NCI-H128 (cell line): ENCODE results near the gene LRRC27.
A peak's percentile ranks its signal among the peaks of the same experiment; 100 is the strongest.

Experiments
- DNase-seq: peaks from one replicate; lab custom pipeline; 2025; ENCODE audit not compliant: unreplicated experiment; lab: John Stamatoyannopoulos, UW

LRRC27 gene

DNA sequence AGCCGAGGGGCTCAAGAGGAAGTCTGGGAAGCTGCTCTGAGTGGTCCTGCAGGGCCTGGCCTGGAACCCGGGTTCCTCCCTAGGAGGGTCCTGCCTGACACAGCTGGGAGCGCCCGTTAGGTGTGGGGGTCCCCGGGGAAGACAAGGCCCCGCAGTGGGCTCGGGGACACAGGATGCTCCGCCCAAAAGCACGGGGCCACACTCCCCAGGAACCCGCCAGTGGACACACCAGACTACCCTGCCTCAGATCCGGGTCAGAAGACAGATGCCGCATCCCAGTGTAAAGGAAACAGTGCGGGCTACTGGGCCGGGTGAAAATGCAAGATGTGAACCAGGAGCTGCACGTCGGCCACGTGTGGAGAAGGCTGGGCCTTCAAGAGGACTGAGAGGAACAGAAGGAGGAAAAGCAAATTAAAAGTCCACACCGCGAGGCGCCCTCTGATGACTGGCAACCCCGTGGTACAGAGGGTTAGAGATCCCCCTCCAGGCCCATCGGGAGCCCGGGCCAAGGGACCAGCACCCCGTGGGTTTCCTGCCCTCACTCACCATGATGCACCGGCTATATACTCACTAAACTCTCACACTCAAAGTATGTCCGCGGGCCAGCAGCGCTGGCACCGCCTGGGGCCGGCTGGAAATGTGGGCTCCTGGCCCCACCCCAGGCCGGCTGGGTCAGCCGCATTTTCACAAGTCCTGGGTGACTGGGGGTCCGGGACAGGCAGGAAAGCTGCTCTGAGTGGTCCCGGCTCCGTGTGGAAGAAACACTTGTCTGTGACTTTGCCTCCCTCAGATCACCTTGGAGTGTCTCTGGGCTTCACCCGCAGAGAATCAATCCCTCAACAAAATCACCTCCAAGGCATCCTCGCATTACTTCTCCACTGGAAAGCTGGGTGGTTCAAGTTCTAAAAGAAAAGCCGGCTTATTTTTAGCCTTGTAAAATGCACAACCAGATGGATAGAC lies 30.3 kb upstream of the LRRC27 start:
- DNase-seq, result no peak

DNA sequence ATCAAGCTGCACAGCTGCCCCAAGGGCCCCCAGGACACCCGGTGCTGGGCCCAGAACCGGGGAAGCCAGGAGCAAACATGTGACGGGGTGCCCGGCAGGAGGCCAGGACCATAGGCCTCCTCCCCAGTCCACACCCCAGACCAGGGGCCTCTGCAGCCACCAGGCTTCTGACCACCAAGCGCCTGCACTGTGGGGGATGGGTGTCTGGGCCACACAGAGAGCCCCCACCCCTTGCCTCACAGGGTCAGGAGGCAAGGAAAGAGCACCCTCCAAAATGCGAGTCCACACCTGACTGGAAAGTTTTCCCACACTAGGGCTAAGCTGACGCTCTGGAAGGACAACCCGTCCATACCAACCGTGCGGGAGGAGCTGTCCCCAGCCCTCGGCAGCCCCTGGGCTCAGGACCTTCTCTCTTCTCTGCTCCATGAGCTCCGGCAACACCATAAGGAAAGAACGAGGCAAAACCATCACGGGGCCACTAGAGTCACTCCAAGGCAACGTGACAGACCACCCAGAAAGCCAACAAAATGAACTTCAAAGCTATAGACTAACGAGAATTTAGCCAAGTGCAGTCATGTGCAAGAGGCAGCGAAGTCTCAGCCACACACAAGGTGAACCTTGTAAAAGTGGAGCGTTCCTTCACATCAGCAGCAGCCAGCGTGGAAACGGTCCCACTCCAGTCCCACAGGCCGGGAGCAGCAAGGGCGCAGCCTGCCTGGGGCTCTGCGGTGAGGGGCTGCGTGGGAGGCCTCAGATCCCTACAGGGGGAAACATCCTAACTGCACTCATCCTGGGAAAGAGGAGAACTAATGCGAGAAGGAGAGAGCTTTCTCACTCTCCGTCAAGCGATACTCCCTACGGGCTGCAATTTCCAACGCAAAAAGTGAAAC lies 29.3 kb upstream of the LRRC27 start:
- no peak for DNase-seq

DNA sequence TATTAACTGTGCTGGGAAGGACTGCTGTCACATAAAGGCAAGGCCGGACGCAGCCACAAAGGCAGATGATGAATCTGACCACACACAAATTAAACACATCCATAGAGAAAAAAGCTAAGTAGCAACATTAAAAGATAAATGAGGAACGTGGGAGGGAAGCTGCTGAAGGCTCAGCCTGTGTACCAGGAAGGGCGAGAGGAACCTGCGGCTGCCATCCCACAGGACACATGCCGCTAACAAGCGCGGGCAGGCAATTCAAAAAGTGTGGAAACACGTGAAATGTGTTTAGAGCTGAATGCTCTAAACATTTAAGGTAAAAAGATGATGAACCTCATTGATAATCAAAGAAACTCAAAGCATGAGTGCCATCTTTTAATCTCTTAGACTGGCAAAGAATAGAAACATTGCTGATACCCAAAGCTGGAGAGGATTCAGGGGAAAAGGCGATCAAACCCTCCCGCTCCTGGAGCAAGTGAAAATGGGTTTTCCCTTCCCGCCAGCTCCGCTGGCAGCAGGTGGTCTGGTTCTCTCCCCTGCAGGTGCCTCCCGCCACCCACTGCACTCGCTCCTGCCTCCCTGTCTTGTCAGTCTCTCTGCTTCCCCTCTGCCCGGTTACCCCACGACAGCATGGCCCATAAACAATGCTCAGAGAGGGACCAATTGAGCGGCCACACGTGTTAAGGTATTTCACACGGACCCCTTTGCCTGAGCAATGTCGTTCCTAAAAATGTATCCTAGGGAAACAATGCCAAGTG lies 28.5 kb upstream of the LRRC27 start:
- DNase-seq, result no peak

DNA sequence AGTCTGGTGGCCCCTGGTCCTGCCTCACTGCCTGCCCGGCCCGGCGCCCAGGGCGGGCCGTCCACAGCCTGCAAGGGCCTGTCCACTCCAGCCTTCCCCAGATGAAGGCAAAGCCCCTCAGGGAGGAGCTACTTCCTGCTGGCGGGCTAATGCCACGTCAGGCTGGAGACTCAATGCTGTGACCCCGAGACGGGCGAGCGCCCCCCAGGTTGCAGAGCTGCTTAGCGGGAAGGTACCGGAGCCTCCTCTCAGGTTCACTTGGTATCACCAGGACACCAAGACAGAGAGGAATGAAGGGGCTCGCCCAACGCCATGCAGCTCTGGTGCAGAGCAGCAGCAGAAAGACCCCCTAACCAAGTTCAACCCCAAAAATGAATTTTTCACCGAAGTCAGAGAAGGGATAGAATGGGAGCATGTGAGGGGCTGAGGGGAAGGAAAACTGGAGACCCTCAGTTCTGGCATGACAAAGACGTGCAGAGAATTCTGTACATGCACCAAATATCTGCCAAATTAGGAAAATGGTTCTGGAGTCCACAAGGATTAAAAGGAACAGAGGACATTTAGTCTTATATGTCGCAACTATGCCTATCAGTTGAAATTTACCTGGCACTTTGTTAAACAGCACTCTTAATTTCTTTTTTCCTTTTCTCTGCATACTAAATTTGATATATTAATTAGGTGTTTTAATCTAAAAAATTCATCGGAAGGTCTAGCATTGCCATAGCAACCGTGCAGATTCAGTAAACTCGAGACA lies 27.1 kb upstream of the LRRC27 start:
- no peak for DNase-seq

DNA sequence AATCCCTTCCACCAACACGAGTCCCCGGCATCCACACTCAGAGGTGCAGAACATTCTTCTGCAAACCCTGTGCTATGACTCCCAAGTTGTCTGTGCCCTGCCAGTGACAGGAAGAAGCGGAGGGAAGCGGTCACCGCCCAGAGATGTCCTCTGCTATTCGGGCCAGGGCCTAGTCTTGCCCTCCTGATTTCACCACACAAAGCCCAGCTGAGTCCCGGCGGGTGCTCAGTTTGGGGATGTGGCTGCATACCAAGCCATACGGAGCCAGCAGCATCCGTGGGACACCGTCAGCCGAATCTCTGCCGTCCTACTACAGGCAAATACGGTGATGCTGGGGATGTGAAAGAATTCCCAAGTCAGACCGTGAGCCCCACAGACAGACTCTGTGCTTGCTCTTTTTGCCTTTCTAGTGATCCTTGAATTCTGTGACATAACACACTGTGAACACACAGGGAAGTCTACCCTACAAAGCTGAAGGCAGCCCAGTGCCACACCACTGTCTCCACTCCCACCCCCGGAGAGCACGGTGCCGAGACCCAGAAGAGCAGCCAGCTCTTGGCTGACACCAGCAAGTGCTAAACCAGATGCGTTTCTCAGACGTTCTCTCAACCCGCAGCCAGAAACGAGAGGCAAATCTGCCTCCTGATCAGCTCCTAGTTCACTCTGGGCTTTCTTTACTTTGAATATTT lies 26.2 kb upstream of the LRRC27 start:
- DNase-seq, result no peak

DNA sequence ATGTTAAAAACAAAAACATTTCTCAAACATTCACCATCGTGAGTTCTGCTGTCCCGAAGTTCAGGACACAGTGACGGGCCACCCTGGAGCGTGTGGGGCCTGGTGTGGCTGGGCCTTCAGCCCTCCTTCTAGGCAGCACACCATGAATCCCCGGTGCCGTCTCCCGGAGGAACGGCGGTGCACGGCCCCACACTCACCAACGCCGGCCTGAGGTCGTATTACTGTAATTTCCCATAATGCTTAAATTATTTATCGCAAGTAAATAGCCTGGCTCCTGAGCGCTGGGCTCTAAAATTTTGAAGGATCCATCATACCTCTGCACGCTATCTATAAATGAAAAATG lies 25.7 kb upstream of the LRRC27 start:
- no peak for DNase-seq

DNA sequence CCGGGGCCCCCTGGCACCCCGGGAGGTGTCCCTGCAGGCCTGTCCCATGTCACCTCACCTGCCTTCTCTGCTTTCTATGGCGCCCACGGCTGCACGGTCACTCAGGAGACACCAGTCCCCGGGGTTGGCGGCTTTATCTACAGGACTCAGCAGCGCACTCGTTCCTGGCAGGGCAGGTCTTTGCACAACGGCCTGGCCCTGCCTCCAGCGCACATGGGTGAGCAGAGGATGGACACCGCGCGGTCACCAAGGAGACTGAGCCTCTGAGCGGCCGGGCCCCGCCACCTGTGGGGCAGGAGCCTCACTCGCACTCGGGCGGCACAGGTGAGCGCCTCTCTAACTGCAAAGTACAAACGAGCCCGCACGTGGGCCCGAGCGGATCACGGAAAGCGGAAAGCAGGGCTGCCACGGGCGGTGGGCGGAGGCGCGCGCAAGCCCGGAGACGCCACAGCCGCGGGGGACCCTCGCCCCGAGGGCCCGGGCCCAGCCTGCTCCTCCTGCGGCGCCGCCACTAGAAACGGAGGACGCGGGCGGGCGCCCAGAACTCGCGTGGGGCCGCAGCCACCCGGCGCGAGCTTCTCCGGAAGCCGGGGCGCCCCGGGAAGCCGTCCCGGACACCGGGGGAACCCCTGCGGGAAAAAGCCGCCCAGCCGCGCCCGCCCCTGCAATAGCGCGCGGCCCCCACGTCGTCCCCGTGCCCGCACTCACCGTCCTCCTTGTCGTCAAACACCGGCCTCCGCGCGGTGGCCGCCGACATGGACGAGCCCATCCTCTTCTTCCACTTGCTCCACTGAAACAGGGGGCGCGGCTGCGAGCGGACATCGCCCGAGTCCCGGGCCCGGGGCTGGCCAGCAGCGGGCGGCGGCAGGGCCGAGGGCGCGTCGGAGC lies 24.9 kb upstream of the LRRC27 start:
- no peak for DNase-seq

DNA sequence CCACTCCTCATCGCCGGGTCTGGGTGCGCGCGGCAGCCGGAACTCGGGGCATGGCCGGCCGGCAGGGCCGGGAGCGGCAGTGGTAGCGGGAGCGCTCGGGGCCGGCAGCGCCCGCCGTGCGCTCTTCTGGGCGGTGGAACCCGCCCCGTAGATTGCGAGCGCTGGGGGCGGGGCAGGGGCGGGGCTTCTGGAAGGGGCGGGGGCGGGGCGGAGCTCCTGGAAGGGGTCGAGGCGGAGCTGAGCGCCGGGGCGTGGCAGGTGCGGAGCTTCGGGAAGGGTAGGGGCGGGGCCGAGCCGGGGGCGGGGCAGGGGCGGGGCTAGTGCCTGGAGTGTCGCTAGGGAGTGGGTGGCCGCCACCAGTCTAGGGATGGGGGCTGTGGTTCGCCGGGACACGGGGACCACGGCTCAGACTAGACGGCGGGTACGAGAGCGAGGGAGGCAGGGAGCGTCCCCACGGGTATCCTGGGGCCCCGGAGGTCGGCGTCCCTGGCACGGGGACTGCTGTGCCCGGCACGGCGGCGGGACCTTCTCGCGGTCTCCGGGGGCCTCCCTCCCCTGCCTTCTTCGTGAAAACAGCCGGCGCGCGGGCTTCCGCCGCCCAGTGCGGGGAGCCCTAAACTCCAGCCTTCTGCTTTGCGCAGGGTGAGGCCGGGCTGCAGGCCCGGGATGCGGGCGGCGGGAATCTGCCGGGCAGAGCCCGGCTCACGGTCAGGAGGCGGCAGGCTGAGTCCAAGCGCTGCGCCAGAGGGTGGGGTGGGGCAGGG lies 24.0 kb upstream of the LRRC27 start, which contains the start of gene STK32C:
Gene STK32C (minus strand): TSS at position 128 of the 764 bp plus-strand sequence. CDS start 117 bp downstream, at position 11.
- peak; percentile 32 for DNase-seq

DNA sequence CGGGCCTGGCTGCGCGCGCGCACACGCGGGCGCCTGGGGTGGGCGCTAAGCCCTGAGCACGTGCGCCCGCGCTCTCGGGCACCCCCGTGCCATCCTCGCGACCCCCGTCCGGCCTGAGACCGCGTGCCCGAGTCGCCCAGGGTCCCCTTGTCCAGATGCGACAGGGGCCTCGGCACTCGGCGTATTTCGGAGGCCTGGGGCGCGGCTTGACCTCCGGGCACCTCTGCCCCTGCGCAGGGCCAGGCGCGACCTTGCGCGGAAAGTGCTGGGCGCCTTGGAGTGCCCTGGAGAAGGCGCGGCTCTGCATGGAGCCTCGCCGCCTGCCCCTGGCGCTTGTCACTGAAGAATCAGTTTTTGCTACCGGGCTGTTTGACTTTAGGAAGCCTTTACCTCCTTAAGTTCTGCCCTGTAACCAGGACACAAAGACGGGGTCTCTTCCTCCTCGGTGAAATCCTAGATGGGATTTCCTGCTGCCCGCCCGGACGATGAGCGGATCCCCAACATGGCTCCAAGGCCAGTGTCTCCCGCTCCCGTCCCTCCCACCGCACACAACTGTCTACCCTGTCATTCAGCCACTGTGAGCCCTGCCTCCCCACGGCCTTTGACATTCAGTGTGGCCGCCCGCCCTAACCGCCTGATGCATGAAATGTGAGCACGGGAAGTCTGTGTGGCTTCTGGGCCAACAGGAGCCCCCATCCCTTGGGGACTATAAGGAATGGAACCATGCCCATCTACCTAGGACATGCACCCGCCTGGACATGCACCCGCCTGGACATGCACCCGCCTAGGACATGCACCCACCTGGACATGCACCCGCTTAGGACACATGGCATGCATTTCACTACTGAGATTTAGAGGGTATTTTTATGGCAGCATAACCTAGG lies 23.2 kb upstream of the LRRC27 start:
- no peak for DNase-seq

DNA sequence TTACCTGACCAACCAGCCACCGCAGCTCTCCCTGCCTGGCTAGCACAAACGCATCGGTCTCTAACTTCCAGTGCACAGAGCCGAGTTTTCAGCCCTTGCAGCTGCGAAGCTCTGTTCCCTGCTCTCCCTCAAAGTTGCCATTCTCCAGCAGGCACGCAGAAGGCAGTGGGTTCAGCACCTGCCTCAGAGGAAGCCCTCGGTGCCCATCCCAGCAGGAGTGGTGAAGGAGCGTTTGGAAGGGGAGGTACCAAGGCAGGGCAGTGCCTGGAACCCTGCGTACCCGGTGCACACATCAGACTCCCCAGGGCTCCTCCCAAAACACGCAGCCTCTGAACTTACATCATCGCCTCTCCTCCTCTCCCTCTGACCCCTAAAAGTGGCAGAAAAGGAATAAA lies 22.5 kb upstream of the LRRC27 start:
- DNase-seq, result no peak

DNA sequence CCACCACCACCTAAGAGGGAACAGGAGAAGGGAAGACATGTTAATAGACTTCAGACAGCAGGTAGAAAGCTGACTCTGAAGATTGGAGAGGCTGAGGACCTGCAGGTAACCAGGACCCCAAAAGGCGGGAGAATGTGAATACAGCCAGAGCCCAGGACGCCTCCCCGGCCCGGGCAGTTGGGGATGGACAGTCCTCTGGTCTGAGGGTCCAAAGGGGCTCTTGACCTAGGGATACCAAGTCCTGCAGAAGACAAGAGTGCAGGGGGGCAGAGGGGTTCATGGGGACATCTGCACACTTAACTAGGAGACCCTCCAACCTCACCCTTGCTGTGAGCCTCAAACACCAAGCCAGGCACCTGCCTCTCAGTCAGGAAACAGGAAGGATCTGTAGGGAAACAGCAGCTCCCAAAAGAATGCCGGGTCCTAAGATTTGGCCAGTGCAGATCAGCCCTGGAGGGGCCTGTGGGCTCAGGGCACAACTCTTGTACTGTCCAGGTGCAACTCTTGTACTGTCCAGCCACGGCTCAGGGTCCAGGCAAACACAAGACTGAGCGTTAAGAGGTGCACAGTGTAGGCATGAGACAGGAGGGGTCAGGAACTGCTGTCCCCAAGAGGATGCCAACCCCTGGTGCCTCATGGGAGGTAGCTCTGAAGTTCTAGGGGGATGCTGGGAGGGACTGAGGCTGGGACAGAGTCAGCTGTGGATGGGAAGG lies 22.0 kb upstream of the LRRC27 start:
- no peak for DNase-seq

DNA sequence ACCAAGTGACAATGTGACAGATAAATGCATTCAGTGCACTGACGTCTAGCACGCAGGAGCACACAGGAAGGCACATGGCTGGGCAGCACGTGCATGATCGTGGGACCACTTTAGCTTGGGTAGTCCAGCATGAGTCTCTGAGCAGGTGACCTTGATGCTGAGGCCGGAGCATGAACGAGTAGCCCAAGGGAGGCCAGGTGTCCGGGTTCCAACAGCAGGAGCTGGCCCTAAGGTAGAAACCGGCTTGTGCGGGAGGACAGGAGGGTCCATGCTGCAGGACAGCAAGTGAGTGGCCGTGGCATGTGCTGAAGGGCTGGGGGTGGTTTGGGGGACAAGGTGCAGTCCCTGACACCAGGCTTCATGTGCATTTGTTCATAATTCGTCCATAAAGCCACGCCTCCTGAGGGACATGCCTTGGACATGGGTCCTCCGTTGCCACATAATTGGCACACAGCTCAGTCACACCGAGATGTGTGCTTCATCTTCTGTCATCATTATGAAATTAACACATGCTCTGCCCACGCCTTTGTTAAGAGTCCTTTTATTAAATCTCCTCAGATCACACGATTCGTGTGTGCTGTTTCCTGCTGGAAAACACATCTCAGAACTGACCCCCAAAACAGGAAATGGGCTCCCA lies 21.2 kb upstream of the LRRC27 start:
- no peak for DNase-seq

DNA sequence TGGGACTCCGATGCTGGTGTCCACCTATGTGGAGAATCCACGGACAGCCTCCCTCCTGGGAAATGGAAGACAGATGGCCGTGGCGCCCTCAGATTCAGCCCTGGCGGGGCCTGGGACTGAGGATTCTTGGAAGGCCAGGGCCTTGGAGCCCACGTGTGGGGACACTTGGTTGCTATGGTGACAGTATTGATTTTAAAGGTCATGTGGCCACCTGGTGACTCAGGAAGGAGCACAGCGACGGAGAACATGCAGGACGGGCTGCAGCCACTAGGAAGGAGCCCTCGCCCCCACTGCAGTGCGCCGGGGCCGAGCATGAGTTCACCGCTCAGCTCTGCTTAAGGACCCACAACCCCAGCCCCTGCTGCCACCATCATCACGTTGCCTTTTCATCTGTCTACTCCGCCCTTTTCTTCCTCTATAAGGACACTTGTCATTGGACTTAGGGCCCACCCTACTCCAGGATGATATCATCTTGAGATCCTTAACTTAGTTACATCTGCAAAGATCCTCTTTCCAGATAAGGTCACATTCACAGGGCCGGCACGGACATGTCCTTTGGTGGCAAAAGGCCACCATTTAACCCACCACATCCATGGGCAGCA lies 20.6 kb upstream of the LRRC27 start:
- DNase-seq, result no peak

DNA sequence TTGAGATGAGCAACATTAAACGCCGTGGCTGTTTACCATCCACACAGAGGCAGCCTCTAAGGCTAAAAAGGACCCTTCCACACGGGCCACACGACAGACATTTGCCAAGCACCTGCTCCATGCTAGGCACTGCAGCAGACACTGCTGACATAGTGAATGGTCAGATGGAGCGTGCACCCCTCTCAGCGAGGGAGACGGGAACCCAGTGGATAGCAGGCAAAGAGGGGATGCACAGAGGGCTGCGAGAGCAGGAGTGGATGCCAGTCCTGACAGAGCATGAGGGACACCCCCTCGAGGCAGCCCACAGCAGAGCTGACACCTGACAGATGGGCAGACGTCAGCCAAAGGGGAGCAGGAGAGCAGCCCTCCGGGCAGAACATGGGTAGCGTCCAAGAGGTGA lies 18.7 kb upstream of the LRRC27 start:
- DNase-seq, result no peak

DNA sequence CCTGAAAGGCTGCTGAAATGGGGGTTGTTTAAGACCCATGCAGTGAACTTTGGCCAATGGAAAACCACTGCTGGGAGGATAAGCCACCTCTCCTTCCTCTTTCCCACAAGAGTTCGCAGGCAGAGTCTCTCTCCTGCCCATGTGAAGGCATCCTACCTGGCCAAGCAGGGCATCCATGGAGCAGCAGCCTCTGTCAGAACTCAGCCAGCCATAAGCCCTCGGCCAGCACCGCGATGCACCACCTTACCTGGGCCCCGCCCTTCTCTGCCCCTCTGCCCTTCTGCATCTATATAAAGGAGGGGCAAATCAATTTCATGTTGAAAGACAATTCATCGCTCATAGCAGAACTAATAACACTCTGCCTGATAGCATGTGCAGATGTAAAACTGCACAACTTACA lies 18.1 kb upstream of the LRRC27 start:
- no peak for DNase-seq

DNA sequence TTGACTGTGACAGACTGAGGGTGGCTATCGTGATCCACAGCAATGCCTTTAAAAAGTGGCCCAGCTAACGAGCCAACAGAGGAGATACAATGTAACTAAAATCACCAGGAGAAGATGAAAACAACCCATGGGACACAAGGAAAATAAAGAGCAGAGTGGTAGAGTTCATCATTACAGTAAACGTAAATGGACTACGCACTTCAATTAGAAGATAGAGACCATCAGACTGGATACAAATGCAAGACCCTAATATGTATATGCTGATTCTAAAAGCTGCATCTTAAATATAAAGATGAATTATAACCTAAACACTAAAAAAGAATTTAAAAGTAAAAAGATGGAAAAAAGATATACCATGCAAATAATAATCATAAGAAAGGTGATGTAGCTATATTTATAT lies 17.7 kb upstream of the LRRC27 start:
- no peak for DNase-seq
